ENCODE data around the gene TTBK1.

TTBK1 gene

GRCh38 chr6:43255408-43256054, 12.2 kb downstream of the TTBK1 start:
- DNase-seq (ENCODE audit: low read depth in 2 of 2), result no peak

GRCh38 chr6:43256670-43257366, 13.5 kb downstream of the TTBK1 start:
- no peak for DNase-seq (ENCODE audit: low read depth in 2 of 2)

- no peak for DNase-seq (ENCODE audit: low read depth in 2 of 2)
Measured at GRCh38 chr6:43257367-43258145, 14.3 kb downstream of the TTBK1 start.

- DNase-seq (ENCODE audit: low read depth in 2 of 2), result no peak
Measured at GRCh38 chr6:43258180-43258579, 14.9 kb downstream of the TTBK1 start.

GRCh38 chr6:43258807-43259686, 15.8 kb downstream of the TTBK1 start:
- DNase-seq (ENCODE audit: low read depth in 2 of 2), result no peak

GRCh38 chr6:43260791-43261190, 17.5 kb downstream of the TTBK1 start:
- DNase-seq (ENCODE audit: low read depth in 2 of 2), result no peak

GRCh38 chr6:43261198-43261597, 17.9 kb downstream of the TTBK1 start:
- DNase-seq (ENCODE audit: low read depth in 2 of 2), result no peak

GRCh38 chr6:43262000-43262779, 18.9 kb downstream of the TTBK1 start:
- no peak for DNase-seq (ENCODE audit: low read depth in 2 of 2)

GRCh38 chr6:43262780-43263313, 19.6 kb downstream of the TTBK1 start:
- DNase-seq (ENCODE audit: low read depth in 2 of 2), result no peak

GRCh38 chr6:43263314-43264178, 20.3 kb downstream of the TTBK1 start:
- DNase-seq (ENCODE audit: low read depth in 2 of 2), result peak; percentile 48 to 61

GRCh38 chr6:43264599-43265145, 21.4 kb downstream of the TTBK1 start:
- no peak for DNase-seq (ENCODE audit: low read depth in 2 of 2)

- DNase-seq (ENCODE audit: low read depth in 2 of 2), result no peak
Measured at GRCh38 chr6:43265564-43265963, 22.3 kb downstream of the TTBK1 start.

GRCh38 chr6:43267619-43268354, 24.5 kb downstream of the TTBK1 start:
- no peak for DNase-seq (ENCODE audit: low read depth in 2 of 2)

GRCh38 chr6:43268355-43268700, 25.0 kb downstream of the TTBK1 start:
- DNase-seq (ENCODE audit: low read depth in 2 of 2), result no peak

- DNase-seq (ENCODE audit: low read depth in 2 of 2), result no peak
Measured at GRCh38 chr6:43268782-43269272, 25.5 kb downstream of the TTBK1 start.

- DNase-seq (ENCODE audit: low read depth in 2 of 2), result peak in 1 of 2 donors; percentile 22
Measured at GRCh38 chr6:43269273-43270007, 26.2 kb downstream of the TTBK1 start.

GRCh38 chr6:43271103-43271815, 28.0 kb downstream of the TTBK1 start:
- no peak for DNase-seq (ENCODE audit: low read depth in 2 of 2)

Measured in stimulated activated CD8-positive, alpha-beta memory T cell treated with anti-CD3 and anti-CD28 coated beads, Interleukin-2, amount 100 ng/mL, for 1 hour (primary cell).